Measurements from ENCODE around the gene SESN2.

DNA sequence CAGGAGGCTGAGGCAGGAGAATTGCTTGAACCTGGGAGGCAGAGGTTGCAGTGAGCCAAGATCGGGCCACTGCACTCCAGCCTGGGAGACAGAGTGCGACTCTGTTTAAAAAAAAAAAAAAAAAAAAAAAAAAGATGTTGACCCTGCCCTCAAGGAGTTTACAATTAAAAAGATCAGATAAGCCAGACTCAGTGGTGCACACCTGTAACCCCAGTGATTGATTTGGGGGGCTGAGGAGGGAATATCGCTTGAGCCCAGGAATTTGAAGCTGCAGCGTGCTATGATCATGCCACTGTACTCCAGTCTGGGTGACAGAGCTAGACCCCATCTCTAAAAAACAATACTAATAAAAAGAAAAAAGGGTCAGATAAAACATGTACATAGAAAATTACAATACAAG lies 1.6 kb upstream of the SESN2 start:
- TF ChIP-seq EZH2phosphoT487 (IDR thresholded peaks at IDR 0.05; ENCODE audit: insufficient read depth, low read depth) (no peak), EZH2 (IDR thresholded peaks at IDR 0.05; ENCODE audit: insufficient read depth, poor library complexity, severe bottlenecking) (no peak)
